Embryonic facial prominence (tissue), 1 donor: ENCODE data around the gene A2ML1.
"Not testable (repeated sequence)": the region's sequence is repeated elsewhere in the genome, so short reads cannot be mapped to it uniquely, and the experiment has no call there.

Experiments used
- DNase-seq: peaks from one replicate; pipeline ENCODE4 v3.0.0-alpha.2; 2016; ENCODE audit errors: extremely low spot score

The A2ML1 gene

GRCh38 chr12:8906266-8907180, 84.1 kb downstream of the A2ML1 start:
- no peak for DNase-seq

- no peak for DNase-seq
These were observed 85.1 kb downstream of the A2ML1 start for GRCh38 chr12:8907513-8907912.

DNA sequence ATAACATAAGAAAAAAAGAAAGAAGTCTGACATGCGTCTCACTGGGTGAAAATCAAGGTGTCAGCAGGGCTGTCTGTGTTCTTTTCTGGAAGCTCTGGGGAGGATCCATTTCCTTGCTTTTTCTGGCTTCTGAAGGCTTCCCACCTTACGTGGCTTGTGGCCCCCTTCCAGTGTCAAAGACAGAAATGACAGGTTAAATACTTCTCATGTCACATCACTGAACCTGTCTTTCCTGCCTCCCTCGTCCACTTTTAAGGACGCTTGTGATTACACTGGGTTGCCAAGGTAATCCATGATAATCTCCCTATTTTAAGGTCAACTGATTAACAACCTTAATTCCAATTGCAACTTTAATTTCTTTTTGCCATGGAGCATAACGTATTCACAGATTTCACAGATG, 87.3 kb downstream of the A2ML1 start:
- DNase-seq: no peak

DNA sequence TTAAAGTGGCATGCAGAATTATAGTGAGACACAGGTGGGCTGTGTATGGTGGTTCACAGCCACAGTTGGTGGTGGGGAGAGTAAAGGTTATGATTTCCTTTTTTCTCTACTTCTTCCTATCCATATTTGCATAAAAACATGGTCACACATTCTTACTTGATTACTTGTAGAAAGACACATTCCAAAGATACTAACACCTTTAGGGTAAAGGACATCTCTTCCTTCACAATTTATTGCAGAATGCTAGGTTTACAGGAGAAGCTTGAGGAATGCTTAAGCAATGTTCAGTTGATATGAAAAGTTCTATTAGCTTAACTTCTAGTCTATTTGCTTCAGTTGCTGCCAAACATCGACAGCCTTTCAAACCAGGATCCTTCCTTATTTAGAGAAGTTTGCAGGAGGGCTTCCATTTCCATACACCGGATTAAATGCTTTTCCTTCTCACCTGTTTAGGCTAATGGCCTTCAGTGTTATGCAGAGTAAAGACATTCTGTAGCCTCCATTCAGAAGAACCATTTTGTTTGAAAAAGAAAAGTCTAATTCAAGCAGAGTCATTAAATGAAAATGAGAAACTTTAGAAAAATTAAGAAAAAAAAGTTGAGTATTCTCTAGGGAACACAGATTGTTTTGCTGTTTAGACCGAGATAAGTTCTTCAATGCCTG, 89.3 kb downstream of the A2ML1 start:
- no peak for DNase-seq

GRCh38 chr12:8912914-8913313, 90.5 kb downstream of the A2ML1 start:
- DNase-seq: no peak

GRCh38 chr12:8913702-8914032, 91.2 kb downstream of the A2ML1 start:
- no peak for DNase-seq

DNA sequence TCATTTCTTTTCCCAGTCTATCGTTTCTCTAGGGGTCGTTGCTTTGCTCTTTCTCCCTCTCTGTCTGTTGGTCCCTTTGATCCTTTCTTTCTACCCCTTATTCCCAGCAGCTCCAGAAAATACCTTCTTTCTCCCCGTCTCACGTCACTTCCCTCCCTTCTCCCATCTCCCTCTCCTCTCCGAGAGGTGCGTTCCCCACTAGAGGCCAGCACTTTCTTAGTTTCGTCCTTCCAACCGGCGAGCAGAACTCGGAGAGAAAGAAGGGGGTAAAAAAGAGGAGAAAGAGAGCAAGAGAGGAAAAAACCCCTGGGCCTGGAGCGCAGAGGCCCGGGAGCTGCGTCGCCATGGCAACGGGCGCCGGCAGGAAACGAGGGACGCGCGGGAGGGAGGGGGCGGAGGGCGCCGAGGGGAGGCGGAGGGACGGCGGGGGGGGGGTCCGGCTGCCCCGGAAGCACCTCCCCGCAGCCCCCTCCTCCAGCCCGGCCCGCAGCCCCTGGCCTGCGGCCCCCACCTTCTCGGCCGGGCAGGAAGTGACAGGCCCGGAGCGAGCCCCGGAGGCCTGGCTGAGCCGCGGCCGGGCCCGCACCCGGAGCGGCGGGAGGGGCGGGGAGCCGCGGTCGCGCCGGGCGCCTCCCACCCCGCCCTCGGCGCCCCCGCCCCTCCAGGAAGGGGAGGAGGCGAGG, 91.8 kb downstream of the A2ML1 start, which contains the start of gene PHC1:
Gene PHC1, plus strand, starts transcription at position 477 of the 683 bp plus-strand sequence. CDS start 3,169 bp downstream, outside the sequence.
- peak; percentile 89 for DNase-seq

DNA sequence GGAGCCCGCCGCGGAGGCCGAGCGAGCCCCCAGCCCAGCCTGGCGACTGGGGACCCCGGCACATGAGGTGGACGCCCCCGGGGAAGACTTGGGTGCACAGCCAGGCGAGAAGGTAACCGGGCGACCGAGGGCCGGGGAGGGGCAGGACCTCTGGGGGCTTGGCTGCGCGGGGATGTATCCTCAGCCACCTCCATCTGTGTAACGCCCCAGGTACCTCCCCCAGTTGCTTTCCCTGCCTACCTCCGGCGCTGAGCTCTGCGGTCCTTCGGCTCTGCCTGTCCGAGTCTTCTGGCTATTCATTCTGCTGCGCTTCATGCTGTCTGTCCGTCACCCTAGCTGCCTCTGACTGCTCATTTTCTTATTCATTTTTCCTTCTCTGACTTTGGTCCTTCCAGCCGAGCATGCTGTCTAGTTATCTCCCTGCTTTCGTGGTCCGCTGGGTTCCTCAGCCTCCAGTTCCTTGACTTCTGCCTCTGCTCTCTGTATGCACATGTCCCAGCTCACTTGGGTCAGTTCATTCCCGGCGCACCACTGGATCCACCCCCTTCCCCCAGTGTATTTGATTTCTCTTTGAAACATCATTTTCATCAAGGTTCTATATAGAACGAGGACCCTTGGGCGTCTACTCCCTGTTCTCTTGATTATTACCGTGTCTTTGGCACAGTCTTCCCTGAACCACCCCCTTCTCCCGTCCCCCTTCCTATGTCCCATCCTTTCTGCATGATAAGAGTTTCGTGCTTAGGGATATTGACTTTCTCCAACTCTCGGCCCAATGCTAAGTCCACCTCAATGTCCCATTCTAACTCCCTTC, 92.5 kb downstream of the A2ML1 start:
- no peak for DNase-seq

GRCh38 chr12:8916154-8916553, 93.7 kb downstream of the A2ML1 start:
- no peak for DNase-seq

GRCh38 chr12:8917031-8917430, 94.6 kb downstream of the A2ML1 start:
- DNase-seq: no peak

GRCh38 chr12:8917751-8918150, 95.3 kb downstream of the A2ML1 start:
- DNase-seq: no peak

GRCh38 chr12:8919643-8920042, 97.2 kb downstream of the A2ML1 start:
- DNase-seq: not testable (repeated sequence)

DNA sequence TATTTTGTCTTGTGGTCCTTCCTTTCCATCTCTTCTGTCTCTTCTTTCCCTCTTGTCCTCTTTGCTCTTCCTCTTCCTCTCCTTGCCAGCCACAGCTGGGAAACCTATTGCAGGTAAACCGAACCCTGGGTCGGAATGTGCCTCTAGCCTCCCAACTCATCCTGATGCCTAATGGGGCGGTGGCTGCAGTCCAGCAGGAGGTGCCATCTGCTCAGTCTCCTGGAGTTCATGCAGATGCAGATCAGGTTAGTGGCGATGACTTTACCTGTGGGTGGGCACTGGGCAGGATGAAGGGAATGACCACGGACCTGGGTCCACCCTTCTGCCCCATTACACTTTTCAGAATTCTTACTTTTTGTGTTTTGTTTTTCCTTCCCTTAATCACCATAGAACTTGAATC, 100.1 kb downstream of the A2ML1 start:
- DNase-seq: no peak
